ENCODE results near the gene ASB7. TPM values are rescaled to one million over a fixed set of nuclear protein-coding genes. Genes with fewer than 3 reads are reported as not detected.

The ASB7 gene
- total RNA-seq, 1 donor from 2014 or later, result 10.8 TPM

- no peaks in the 10 kb centered on the region for H3K27me3 Mint-ChIP-seq (ENCODE audit: low read depth)
- DNase-seq (ENCODE audit: low spot score), result no peak
- no peak overlapping the region for H3K27ac Mint-ChIP-seq (ENCODE audit: unreplicated experiment)
- H3K4me1 Mint-ChIP-seq (ENCODE audit: low read depth), result peaks cover 2% of the 10 kb centered on the region
- no peak for TF ChIP-seq CTCF (IDR thresholded peaks at IDR 0.05)
- H3K9me3 Mint-ChIP-seq (ENCODE audit: low read depth), result peaks cover 14% of the 10 kb centered on the region
- no peak overlapping the region for H3K4me3 Mint-ChIP-seq (ENCODE audit: unreplicated experiment)
- H3K36me3 Mint-ChIP-seq (ENCODE audit: low read depth), result peaks cover 1% of the 10 kb centered on the region
Observed at GRCh38 chr15:100591835-100592234, 10.6 kb upstream of the ASB7 start.

GRCh38 chr15:100592898-100593297 is 9.5 kb upstream of the ASB7 start:
- no peak for TF ChIP-seq CTCF (IDR thresholded peaks at IDR 0.05)
- H3K27me3 Mint-ChIP-seq (ENCODE audit: low read depth), result no peaks in the 10 kb centered on the region
- H3K27ac Mint-ChIP-seq (ENCODE audit: unreplicated experiment), result no peak overlapping the region

GRCh38 chr15:100593431-100593830 is 9.0 kb upstream of the ASB7 start:
- Mint-ChIP-seq H3K36me3 (ENCODE audit: low read depth) (peaks cover 1% of the 10 kb centered on the region), H3K9me3 (ENCODE audit: low read depth) (peaks cover 9% of the 10 kb centered on the region)

More at GRCh38 chr15:100592898-100593297, 9.5 kb upstream of the ASB7 start:
- Mint-ChIP-seq H3K36me3 (ENCODE audit: low read depth) (peaks cover 1% of the 10 kb centered on the region), H3K4me1 (ENCODE audit: low read depth) (peaks cover 2% of the 10 kb centered on the region), H3K9me3 (ENCODE audit: low read depth) (peaks cover 11% of the 10 kb centered on the region), H3K4me3 (ENCODE audit: unreplicated experiment) (no peak overlapping the region)
- no peak for DNase-seq (ENCODE audit: low spot score)

GRCh38 chr15:100595964-100596363 is 6.4 kb upstream of the ASB7 start:
- H3K9me3 Mint-ChIP-seq (ENCODE audit: low read depth), result no peaks in the 10 kb centered on the region
- no peak overlapping the region for H3K4me3 Mint-ChIP-seq (ENCODE audit: unreplicated experiment)
- peaks cover 7% of the 10 kb centered on the region for H3K4me1 Mint-ChIP-seq (ENCODE audit: low read depth)
- H3K27ac Mint-ChIP-seq (ENCODE audit: unreplicated experiment), result no peak overlapping the region
- no peaks in the 10 kb centered on the region for H3K27me3 Mint-ChIP-seq (ENCODE audit: low read depth)
- DNase-seq (ENCODE audit: low spot score), result no peak
- H3K36me3 Mint-ChIP-seq (ENCODE audit: low read depth), result no peaks in the 10 kb centered on the region
- TF ChIP-seq CTCF (IDR thresholded peaks at IDR 0.05), result no peak

More at GRCh38 chr15:100593431-100593830, 9.0 kb upstream of the ASB7 start:
- H3K27me3 Mint-ChIP-seq (ENCODE audit: low read depth), result no peaks in the 10 kb centered on the region
- no peak for DNase-seq (ENCODE audit: low spot score)
- H3K4me3 Mint-ChIP-seq (ENCODE audit: unreplicated experiment), result no peak overlapping the region
- H3K27ac Mint-ChIP-seq (ENCODE audit: unreplicated experiment), result no peak overlapping the region
- no peak for TF ChIP-seq CTCF (IDR thresholded peaks at IDR 0.05)
- peaks cover 2% of the 10 kb centered on the region for H3K4me1 Mint-ChIP-seq (ENCODE audit: low read depth)

- H3K4me3 Mint-ChIP-seq (ENCODE audit: unreplicated experiment), result no peak overlapping the region
- H3K27me3 Mint-ChIP-seq (ENCODE audit: low read depth), result no peaks in the 10 kb centered on the region
- no peak overlapping the region for H3K27ac Mint-ChIP-seq (ENCODE audit: unreplicated experiment)
- no peak for TF ChIP-seq CTCF (IDR thresholded peaks at IDR 0.05)
- peaks cover 7% of the 10 kb centered on the region for H3K4me1 Mint-ChIP-seq (ENCODE audit: low read depth)
- DNase-seq (ENCODE audit: low spot score), result no peak
- no peaks in the 10 kb centered on the region for H3K9me3 Mint-ChIP-seq (ENCODE audit: low read depth)
- H3K36me3 Mint-ChIP-seq (ENCODE audit: low read depth), result no peaks in the 10 kb centered on the region
Observed at GRCh38 chr15:100596792-100597191, 5.6 kb upstream of the ASB7 start.
